Fibroblast of skin of scalp (primary cell): ENCODE results near the gene SLC6A11.

Experiments
- DNase-seq: peaks from one replicate; pipeline ENCODE4 v3.0.0-alpha.2; 2013

SLC6A11 gene

DNA sequence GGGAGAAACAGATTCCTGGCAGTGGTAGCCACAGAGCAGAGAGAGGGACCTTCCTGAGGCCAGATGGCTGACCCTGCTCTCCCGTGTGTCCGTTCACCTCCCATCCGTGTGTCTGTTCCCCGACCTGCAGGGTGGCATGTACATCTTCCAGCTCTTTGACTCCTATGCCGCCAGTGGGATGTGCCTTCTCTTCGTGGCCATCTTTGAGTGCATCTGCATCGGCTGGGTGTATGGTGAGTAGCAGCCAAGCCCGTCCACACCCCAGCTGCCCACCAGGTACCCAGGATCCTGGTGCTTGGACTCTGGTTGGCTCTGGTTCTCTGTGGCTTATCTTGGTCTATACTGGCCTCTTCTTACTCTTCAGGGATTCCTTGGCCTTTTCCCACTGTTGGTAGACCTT lies 117.0 kb downstream of the SLC6A11 start:
- DNase-seq: no peak

DNA sequence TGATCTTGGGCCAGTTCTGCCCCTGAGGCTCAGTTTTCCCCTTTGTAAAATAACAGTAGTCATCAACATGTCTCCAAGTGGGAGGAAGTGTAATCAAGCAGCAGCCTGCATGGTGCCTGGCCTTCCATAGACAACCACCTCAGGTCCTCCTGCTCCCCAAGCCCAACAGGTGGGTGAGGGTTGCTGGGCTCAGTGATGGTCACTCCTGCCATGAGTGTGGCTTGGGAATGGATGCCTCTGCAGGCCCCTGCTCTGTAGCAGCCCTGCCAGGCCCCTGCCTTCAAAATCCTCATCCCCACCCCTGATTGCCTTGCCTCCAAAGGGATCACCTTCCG lies 117.4 kb downstream of the SLC6A11 start:
- DNase-seq: no peak

DNA sequence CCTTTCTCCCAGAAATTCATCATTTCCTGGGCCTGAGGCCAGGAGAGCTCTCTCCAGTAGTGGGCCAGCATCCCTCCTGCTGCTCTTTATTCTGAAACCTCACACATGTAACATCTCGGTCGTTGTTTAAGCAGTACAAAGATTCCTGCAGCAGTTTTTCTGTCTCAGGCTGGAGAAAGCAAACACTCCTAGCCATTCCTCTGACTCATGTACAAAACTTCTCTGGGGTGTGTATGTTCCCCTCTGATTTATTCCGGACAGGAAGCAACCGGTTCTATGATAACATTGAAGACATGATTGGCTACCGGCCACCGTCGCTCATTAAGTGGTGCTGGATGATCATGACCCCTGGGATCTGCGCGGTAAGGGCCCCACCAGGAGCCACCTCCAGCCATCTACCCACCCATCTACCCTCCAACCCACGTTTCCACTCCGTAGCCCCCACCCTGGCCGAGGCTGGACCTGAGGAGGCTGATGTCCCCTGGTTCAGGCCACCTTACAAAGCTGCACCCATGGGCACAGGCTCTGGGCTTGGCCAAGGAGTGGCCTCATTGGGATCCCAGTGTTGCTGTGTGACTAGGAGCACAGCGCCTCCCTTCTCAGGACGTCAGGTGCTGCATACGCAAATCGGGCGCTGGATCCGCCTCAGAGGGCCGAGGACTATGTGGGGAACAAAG lies 117.9 kb downstream of the SLC6A11 start:
- DNase-seq: peak; percentile 71

DNA sequence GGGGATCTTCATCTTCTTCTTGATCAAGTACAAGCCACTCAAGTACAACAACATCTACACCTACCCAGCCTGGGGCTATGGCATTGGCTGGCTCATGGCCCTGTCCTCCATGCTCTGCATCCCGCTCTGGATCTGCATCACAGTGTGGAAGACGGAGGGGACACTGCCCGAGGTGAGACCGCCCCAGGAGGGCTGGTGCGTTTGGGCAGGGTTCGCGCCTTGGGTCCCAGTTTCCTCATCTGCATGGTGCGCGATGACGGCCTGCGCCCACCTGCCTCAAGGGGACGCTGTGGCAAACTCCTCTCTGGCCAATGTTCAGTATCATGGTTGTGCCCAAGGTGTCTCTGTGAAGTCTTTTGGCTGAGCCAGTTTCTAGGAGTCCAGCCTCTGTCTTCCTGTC lies 119.0 kb downstream of the SLC6A11 start:
- DNase-seq: no peak

DNA sequence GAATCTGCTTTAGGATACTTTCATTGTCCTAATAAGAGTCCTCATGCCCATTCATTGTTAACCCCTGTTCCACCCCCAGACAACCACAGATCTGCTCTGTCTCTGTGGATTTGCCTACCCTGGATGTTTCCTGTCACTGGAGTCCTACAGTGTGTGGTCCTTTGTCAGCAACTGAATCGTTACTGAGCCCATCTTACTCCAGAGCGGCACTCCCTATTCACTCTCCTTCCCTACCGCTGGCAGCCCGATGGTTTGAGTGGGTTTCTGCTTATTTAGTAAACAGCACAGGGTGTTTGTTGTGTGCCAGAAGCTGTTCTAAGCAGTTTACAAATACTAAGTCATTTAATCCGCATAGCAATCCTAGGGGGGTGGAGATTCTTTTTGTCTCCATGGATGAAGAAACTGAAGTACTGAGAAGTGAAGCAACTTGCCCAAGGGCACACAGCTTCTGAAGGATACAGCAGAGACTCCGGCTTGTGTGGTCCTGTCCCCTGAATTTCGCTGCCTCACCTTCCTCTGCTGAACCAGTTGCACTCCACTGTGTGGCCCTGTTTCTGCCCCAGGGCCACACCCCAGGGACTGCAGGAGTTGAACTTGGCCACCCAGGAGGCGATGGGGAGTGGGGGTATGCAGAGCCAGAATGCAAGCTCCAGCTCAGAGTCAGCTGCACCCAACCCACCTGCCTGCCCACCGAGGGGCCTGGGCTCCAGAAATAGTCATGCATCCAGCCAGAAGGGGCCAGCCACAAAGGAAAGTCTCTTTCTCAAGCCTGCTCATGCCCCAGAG lies 120.0 kb downstream of the SLC6A11 start:
- no peak for DNase-seq

DNA sequence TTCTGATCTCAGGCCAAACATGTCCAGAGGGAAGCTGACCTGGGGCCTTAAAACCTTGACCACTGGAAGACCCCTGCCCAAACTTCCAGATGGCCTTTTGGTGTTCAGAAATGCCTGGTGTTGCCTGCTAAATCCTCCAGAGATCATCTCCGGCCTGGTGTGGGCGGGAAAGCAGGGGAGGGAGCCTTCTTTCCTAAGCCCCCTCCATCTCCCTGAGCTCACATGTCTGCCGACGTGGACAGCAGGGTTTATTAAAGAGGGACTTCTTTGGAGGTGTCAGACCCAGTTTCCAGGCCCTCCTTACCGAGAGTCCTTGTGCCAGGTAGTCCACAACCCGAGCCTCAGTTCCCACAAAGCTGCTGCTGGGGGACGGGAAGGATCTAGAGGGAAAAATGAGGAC lies 120.7 kb downstream of the SLC6A11 start:
- DNase-seq: no peak

DNA sequence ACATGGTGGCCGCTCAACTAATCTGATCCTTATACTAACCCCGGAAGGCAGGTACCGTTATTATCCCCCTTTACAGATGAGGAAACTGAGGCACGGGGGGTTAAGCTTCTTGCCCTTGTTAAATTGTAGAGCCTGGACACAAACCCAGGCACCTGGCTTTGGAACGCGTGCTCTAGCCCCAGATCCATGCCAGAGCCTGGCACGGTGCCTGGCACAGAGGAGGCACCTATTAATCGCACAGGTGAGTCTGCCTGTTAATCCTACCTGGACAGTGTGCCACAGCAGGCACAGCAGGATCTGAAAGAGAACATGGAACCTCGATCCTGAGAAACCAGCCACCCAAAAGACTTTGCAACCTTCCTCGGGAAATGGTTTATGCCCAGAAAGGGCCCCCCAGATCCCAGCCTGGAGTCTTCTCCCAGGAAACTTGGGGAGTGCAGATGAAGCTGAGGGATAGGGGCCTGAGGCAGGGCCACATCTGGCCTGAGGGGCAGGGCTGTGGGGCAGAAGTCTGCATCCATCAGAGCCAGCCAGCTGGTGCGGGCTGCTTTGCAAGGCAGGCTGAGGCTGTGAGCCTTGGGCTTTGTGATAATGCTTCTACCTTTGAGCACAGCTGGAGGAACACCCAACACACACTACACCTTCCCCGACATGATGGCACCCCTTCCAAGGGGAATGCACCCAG lies 121.3 kb downstream of the SLC6A11 start:
- no peak for DNase-seq

DNA sequence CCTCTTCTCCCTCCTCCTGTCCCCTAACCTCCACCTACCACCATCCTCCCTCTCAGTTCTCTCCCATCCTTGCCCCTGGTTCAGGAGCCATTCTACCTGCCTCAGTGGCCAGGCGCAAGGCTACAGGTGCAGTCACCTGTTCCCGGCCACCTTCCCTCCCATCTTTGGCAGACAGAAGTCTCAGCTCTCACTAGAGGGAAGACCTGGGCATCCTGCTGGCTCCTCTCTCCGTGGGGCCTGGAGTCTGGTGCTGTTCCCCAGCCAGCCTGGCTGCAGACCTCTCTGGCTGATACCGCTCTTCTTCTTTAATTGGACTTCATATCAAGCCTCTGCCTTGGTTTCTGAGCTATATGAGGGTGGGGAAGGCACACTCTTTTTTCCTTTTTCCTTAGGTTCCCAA lies 123.5 kb downstream of the SLC6A11 start:
- DNase-seq: no peak

DNA sequence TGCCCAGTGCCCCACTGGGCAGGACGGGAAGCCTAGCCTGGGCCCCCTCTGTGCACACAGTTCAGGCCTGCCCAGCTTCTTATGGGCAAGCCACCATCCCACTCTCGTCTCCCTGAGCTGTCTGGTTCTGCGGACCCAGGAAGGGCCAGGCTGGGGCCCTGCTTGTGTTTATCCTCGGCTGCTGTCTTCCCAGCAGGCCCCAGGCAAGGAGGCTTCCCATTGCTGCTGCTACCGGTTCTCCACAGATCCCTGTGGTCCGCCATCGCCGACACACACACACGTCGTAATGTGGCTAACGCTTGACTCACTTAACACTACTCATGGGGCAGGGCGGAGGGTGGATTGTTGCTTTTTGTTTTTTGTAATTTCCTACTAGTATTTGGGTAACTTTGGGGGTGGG lies 124.1 kb downstream of the SLC6A11 start:
- no peak for DNase-seq

DNA sequence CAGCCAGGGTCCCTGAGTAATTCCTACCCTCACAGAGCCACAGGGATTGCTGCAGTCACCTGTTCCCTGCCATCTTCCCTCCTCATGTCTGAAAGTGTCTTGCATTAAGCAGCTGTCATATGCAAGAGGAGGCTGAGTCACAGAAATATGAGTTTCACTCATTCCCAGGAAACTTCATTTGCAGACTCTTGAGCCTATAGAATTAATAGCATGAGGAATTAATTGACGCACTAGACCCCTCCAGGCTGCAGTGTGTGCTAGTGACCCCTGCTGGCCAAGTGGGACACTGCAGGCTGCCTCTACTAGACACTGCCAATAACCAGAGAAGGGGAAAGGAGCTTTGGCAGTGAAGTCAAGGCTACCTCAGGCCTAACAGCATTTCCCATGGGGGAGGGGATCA lies 125.9 kb downstream of the SLC6A11 start:
- DNase-seq: no peak

DNA sequence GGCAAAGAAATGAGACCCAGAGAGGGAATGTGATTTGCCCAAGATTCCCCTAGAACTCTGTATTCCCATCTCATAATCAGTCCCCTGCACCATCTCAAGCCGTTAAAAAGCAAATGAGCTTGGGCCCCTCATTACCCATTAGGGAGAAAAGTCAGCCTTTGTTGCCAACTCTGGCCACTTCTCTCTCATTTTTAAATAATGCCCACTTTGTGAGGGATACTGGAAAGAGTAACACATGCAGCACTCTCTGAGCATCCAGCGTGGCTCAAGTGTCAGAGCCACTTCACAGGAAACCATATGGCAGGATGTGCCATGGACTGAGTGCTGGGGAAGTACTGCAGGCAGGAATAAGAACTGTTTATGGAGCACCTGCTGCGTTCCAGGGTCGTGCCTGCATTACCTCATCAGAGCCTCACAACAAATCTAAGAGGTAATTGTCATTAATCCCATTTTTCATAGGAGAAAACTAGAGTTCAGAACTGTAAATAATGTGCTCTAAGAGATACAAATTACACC lies 126.7 kb downstream of the SLC6A11 start:
- DNase-seq: no peak

DNA sequence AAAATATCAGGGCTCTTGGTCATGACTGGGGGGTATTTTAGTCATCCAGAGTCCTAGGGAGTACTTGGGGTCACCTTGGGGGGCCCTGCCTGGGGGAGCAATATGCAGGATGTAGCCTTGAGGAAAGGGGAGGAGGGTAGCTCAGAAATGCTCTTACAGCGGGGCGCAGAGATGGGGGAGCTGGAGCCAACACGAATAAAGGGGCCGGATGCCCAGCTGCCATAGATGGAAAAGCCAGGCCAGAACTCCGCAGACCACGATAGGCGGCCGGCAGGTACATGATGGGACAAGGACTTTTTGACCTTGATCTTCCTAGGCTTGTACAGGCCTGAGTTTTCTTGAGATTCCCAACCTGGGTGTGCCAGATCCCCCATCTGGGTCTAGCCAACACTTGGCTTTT lies 128.8 kb downstream of the SLC6A11 start:
- DNase-seq: no peak

DNA sequence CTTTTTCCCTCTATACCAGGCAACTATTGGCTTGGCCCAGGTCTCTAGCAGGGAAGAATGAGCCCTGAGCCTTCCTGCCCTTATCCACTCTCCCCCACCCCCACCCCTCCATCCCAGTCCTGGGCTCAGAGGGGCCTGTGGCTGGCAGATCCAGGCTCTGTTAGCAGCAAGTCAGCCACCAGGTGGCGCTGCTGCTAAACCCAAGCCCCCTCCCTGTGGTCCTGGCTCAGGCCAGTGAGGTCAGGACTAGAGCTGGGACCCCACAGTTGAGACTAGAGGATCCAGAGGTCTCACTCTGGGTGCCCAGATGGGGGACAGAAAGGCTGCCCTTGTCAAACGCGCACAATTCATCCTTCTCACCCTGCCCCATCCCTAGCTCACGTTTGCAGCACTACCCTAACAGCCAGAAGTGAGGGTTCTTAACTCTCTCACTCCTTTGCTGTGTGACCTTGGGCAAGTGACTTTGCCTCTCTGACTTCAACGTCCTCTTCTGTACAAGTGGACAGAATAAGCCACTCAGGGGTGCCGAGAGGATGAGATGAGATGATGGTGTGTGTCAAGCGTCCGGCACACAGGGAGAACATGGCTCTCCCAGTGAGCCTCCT lies 129.8 kb downstream of the SLC6A11 start:
- DNase-seq: peak; percentile 53

DNA sequence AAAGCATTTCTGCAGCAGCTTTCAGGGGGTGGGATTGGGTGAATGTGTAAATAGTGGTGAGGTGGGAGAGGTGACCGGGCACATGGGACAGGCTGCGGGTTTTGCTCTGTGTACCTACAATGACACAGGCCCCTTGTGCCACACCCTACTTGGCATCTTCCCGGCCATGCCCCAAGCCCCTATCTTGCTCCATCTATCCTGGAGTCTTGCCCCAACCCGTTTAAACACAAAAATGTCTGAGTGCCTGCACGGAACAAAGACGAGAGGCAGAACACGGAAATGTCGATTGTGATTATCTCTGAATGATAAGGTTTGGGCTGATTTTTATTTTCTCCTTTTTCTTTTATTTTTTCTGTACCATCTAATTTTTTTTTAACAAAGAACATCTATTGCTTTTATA lies 130.5 kb downstream of the SLC6A11 start:
- DNase-seq: no peak

DNA sequence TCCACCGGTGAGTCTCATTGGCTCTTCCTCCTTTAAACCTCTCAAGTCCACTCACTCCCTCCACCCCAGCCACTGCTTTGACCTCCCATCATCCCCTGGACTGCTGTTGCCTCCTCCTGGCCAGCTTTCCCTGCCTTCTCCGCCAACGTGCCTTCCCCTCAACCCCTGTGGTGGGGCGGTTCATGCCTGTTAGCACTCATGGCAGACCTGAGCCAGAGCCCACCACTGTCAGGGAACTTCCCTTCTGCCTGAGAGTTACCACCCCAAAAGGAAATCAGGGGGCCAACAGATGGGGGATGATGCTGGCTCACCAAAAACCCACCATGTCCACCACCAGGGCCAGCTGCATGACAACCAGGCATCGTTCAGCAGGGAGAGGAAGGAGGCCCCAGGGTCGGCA lies 132.3 kb downstream of the SLC6A11 start:
- no peak for DNase-seq

DNA sequence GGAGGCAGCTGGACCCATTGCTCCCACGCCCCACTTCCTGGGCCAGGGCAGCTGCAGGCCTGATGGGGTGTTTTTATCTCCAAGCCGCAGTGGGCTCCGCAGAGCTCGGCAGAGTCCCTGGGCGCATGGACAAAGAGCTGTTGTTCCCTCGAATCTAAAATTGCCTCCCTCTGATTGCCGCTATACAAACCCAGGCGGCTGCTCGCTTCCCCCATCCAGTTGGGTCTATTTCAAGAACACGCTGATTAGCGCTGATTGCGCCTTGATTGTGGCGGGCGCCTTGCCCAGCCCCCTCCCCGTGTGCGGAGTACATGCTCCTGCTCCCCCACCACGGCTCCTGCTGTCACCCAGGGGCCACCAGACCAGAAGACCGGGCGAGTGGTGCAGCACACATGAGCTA lies 133.2 kb downstream of the SLC6A11 start:
- DNase-seq: no peak

DNA sequence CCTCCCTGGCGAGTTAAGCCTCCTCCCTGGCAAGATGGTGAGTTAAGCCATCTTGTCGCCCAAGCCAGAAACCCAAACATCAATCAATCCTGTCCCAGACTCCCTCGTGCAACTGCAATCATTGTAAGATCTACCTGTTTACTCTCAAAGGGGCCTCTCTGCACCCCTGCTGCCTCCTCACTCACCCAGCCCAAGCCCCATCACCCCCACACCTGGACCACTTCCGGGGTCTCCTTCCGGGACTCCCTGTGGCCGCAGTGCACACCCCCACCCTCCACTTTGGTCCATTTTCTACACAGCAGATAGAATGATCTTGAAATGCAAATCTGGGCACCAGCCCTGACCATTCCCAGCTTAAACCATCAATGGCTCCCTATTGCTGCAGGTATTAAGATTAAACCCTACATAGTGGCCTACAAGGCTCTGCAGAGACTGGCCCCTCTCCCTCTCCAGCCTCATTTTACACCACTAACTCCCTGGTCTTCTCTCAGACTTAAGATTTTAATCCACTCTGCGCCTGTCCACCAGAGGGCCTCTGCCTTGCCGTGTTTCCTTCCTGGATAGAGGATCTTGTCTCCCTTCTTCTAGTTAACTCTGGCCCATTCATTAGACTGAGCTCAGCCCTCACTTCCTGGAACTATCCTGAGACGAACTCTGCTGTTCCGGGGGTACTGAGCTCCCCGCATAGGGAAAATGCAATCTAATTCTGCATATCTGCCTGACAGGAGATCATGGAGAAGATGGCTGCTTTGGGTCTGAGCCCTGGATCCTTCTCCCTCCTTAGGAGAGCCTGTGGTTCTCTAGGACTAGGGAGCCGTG lies 134.7 kb downstream of the SLC6A11 start:
- peak; percentile 60 for DNase-seq

DNA sequence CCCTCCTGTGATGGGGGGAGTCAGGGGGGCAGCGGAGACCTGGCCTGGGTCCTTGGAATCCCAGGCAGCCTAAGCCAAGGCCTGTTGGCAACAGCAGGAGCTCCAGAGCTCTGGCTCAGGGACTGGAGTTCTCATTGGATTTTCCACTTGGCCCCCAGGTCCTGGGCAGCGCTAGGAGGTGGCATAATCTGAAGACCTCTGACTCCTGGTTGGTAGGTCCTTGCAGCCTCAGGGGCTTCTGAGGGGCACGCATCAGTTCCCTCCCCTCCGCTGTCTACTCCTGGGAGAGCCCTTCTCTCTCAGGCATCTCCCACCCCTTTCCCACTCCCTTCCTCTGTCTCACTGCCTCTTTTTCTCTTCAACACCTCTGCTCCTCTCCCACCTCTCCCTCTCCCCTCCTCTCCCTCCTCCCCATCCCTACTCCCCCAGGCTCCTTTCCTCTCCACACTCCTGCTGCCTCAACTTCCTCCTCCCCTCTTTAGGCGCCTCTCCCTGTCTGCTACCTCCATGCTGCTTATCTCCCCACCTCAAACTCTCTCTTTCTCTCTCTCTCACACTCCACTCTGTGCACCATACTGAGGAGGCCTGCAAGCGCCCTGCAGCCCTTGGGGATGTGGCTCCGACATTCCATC lies 135.4 kb downstream of the SLC6A11 start:
- DNase-seq: no peak

DNA sequence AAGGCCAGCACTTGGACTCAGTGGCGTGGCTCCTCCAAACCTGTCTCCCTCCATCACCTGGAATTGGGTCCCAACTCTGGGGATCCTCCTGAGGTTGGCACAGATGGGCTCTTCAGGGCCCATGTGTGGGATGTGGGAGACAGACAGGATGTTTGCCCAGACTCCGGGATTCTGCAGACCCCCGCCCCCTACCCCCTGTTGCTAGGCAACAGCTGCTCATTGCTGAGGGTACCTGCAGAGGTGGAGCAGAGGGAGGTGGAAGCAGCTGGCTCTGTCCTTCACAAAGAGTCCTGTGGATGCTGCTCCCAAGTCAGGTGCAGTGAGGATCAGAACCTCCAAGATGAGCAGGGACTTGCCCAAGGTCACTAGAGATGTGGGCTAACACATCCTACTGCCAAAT lies 136.5 kb downstream of the SLC6A11 start:
- no peak for DNase-seq

DNA sequence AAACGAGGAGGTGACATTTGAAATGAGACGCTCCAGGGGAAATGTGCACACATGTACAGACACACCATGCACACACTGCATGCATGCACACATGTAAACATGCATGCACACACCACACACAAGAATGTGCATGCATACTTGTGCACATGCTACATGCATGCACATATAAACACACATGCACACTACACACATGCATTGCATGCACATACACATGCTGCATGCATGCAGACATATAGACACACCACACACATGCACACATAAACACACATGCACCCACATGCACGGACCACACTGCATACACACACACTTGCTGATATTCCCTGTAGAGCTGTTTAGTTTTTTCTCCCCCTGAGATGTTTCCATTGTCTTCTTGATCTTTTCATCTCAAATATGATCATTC lies 138.7 kb downstream of the SLC6A11 start:
- DNase-seq: no peak

DNA sequence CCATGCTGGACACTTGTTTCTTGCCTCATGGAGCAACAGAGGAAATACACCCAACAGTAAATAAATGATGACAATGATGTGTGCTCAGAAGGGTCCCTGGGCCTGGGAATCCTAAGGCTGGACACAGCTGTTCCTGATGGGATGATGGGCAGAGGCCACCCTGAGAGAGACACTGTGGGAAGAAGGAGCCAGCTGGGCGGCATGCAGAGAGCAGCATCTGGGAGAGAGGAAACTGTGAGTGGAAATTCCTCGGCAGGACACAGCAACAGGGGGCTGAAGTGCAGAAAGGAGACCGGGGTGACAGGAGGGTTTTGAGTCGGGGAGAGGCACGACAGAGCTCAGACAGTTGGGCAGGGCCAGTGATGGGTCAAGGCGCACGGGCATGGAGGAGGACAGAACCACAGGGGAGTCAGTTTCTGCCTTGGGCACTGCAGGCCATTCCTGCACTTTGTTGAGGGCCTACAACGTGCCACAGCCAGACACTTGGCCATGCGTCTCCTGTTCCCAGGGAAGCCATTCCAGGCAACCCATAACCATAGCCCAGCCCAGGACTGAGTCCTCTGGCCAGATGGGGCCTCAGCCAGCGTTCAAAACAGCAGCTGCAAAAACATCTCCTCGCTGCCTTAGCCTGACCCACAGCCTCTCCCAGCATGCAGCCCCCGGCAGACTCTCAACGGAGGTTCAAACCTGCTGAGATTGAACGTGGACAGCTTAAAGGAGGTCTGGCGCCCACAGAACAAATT lies 139.9 kb downstream of the SLC6A11 start:
- DNase-seq: no peak
